ENCODE data around the gene OR2AJ1.

OR2AJ1 gene

DNA sequence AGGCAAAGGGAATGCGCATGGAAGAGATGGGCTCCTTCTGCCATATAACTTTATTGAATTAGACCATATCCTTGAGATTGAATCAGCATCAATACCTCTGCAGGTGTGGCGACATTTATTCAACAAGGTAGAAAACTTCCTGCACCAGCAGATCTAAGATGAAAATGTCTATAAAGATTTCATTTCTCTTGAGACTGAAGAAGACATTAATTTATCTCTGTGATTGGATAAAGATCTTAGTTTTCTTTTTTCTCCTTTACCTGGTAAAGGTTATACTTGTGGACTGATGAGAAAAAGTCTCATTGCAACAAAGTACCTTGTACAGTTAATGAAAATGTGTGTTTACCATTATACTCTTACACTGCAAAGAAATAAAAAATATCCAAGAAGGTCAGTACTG lies 4.7 kb upstream of the OR2AJ1 start, which contains the start of gene OR2T8:
Gene OR2T8, plus strand, starts transcription at position 301 of the 400 bp plus-strand sequence. CDS start 766 bp downstream, outside the sequence.
- TF ChIP-seq, protein P1, sequence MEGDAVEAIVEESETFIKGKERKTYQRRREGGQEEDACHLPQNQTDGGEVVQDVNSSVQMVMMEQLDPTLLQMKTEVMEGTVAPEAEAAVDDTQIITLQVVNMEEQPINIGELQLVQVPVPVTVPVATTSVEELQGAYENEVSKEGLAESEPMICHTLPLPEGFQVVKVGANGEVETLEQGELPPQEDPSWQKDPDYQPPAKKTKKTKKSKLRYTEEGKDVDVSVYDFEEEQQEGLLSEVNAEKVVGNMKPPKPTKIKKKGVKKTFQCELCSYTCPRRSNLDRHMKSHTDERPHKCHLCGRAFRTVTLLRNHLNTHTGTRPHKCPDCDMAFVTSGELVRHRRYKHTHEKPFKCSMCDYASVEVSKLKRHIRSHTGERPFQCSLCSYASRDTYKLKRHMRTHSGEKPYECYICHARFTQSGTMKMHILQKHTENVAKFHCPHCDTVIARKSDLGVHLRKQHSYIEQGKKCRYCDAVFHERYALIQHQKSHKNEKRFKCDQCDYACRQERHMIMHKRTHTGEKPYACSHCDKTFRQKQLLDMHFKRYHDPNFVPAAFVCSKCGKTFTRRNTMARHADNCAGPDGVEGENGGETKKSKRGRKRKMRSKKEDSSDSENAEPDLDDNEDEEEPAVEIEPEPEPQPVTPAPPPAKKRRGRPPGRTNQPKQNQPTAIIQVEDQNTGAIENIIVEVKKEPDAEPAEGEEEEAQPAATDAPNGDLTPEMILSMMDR (IDR thresholded peaks at IDR 0.05; ENCODE audit: low read depth, low read length, missing control alignments), result no peak
- H3K4me3 ChIP-seq (ENCODE audit: low read depth, low read length), result no peak within 1 kb of the TSS
- DNase-seq (ENCODE audit: low read depth), result no peak

DNA sequence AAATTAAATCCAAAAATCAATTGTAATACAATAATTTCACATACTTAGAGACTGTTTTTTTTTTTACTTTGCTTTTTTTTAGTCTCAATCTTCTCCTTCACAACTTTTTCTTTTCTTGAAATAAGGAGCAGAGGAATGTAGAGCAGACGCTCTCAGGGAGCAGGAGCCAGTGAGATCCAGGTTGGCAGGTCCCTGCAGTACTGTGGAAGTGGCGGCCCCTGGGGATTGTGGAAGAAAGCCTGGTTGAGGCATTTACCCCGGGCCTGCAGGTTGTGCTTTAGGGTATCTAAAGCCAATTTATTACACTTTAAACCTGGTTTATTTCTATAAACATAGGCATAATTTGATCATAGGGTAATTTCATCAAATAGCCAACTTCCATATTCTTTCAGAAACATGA lies 748 bp upstream of the OR2AJ1 start:
- H3K4me3 ChIP-seq (ENCODE audit: low read depth, low read length), result no peak overlapping the region
- no peak for DNase-seq (ENCODE audit: low read depth)
- TF ChIP-seq, protein P1 (IDR thresholded peaks at IDR 0.05; ENCODE audit: low read depth, low read length, missing control alignments), result no peak

GRCh38 chr1:247933989-247934388 lies 9.3 kb downstream of the OR2AJ1 start:
- no peak overlapping the region for H3K4me3 ChIP-seq (ENCODE audit: low read depth, low read length)
- TF ChIP-seq, protein P1 (IDR thresholded peaks at IDR 0.05; ENCODE audit: low read depth, low read length, missing control alignments), result no peak

GRCh38 chr1:247935781-247936180 lies 11.1 kb downstream of the OR2AJ1 start:
- TF ChIP-seq, protein P1 (IDR thresholded peaks at IDR 0.05; ENCODE audit: low read depth, low read length, missing control alignments), result no peak
- no peak overlapping the region for H3K4me3 ChIP-seq (ENCODE audit: low read depth, low read length)
- DNase-seq (ENCODE audit: low read depth), result no peak

More at GRCh38 chr1:247933989-247934388, 9.3 kb downstream of the OR2AJ1 start:
- DNase-seq (ENCODE audit: low read depth), result no peak

GRCh38 chr1:247936415-247936814 lies 11.7 kb downstream of the OR2AJ1 start:
- H3K4me3 ChIP-seq (ENCODE audit: low read depth, low read length), result no peak overlapping the region
- TF ChIP-seq, protein P1 (IDR thresholded peaks at IDR 0.05; ENCODE audit: low read depth, low read length, missing control alignments), result no peak
- DNase-seq (ENCODE audit: low read depth), result no peak

GRCh38 chr1:247936965-247937734 lies 12.5 kb downstream of the OR2AJ1 start:
- H3K4me3 ChIP-seq (ENCODE audit: low read depth, low read length), result peak overlapping the region; percentile 35
- peak; percentile 18 for DNase-seq (ENCODE audit: low read depth)

More at GRCh38 chr1:247936965-247937734, 12.5 kb downstream of the OR2AJ1 start:
- TF ChIP-seq, protein P1 (IDR thresholded peaks at IDR 0.05; ENCODE audit: low read depth, low read length, missing control alignments), result peak; percentile 77

Data from GM12864 (cell line).